K562 (cell line): ENCODE measurements around the gene XKR3. TPM values are rescaled to one million over a fixed set of nuclear protein-coding genes. Genes with fewer than 3 reads are reported as not detected.

Experiments used
- ARNT ChIP-seq, 2 experiments: fragments of 450-650 bp; IDR thresholded peaks; 2 replicates each; pipeline ENCODE4 v1.6.1; 2016; ENCODE audit warnings: mild to moderate bottlenecking in 1 of 2
- BHLHE40 ChIP-seq: IDR thresholded peaks from 2 replicates; pipeline ENCODE4 v1.6.1; 2011; ENCODE audit warnings: low read length, improper control_type of control experiment
- GATAD2A ChIP-seq: fragments of 450-650 bp; IDR thresholded peaks from 2 replicates; pipeline ENCODE4 v1.6.1; 2017
- GTF2A2 ChIP-seq: IDR thresholded peaks from 2 replicates; pipeline ENCODE4 v1.6.1; 2016; ENCODE audit warnings: mild to moderate bottlenecking, missing genetic modification characterization, missing compliant biosample characterization
- GTF3C2 ChIP-seq: IDR thresholded peaks from 3 replicates; pipeline ENCODE4 v1.6.1; 2011; ENCODE audit warnings: borderline replicate concordance, mild to moderate bottlenecking, moderate library complexity; ENCODE audit not compliant: insufficient read length; ENCODE audit errors: extremely low read depth
- HDAC6 ChIP-seq: IDR thresholded peaks from 2 replicates; pipeline ENCODE4 v1.6.1; 2012; ENCODE audit warnings: low read depth, mild to moderate bottlenecking, control low read depth, inconsistent platforms, low read length, moderate library complexity
- HIVEP1 ChIP-seq: fragments of 250-450 bp; sonication (Bioruptor Pico); IDR thresholded peaks from 2 replicates; pipeline ENCODE4 v1.4.0; 2020; ENCODE audit warnings: mild to moderate bottlenecking
- ILF3 ChIP-seq: fragments of 450-650 bp; IDR thresholded peaks from 2 replicates; pipeline ENCODE4 v1.6.1; 2018; ENCODE audit warnings: antibody characterized with exemption, mild to moderate bottlenecking, moderate library complexity, borderline replicate concordance
- RREB1 ChIP-seq: fragments of 250-450 bp; sonication (Bioruptor Pico); IDR thresholded peaks from 2 replicates; pipeline ENCODE4 v1.4.0; 2020
- WHSC1 ChIP-seq: IDR thresholded peaks from one replicate; pipeline ENCODE4 v1.6.1; 2012; ENCODE audit warnings: low read length, control low read depth, inconsistent platforms
- ZBTB8A ChIP-seq: fragments of 450-650 bp; IDR thresholded peaks from 2 replicates; pipeline ENCODE4 v1.6.1; 2018; ENCODE audit warnings: mild to moderate bottlenecking, moderate library complexity; ENCODE audit not compliant: partially characterized antibody
- ZHX1 ChIP-seq: fragments of 150-350 bp; conservative IDR thresholded peaks from 2 replicates; pipeline ENCODE4 v1.6.1; 2014; ENCODE audit warnings: low read length
- ZNF274 ChIP-seq: IDR thresholded peaks from 2 replicates; pipeline ENCODE4 v1.6.1; 2011; ENCODE audit warnings: low read depth, mild to moderate bottlenecking, low read length, moderate library complexity, borderline replicate concordance
- ZNF311 ChIP-seq: fragments of 250-450 bp; sonication (Bioruptor Pico); IDR thresholded peaks from 2 replicates; pipeline ENCODE4 v1.4.0; 2020; ENCODE audit warnings: mild to moderate bottlenecking, moderate library complexity
- polyA plus RNA-seq, 8 experiments: library from polyadenylated mRNA; depleted of rRNA in 4 of 8; stranded (reverse) in 5 of 8; unstranded in 3 of 8; fragments of >200 nt; fragmentation: Nextera tagmentation in 2 of 8; fragmentation: Illumina TruSeq in 1 of 8; extraction: Ambion mirVana in 2 of 8; extraction: Trizol in 1 of 8; gene quantifications; 2 replicates each; pipeline versions ENCODE4 v1.2.1 to v1.2.3, GENCODE V29; 2011 to 2014; ENCODE audit warnings: inconsistent platforms in 1 of 8, missing spikeins in 1 of 8
- total RNA-seq, 7 experiments: library from RNA; depleted of rRNA in 6 of 7; stranded (reverse); fragments of >200 nt in 6 of 7; fragmentation: Illumina TruSeq in 2 of 7; extraction: Trizol in 2 of 7; gene quantifications; 2 replicates each; pipeline versions ENCODE4 v1.2.1 to v1.2.3, GENCODE V29; 2011 to 2021; ENCODE audit warnings: low replicate concordance in 1 of 7
- TF ChIP-seq, protein P1 (sequence below): fragments of 250-450 bp; sonication (Bioruptor Pico); IDR thresholded peaks from 2 replicates; pipeline ENCODE4 v1.5.0; 2020; ENCODE audit warnings: mild to moderate bottlenecking

XKR3 gene
- total and polyA plus RNA-seq, 9 of the 15 experiments (the other 6 are each of a cell fraction or from before 2014, with no cell fraction given), result 3.5 to 11.5 (median 7.1) TPM

DNA sequence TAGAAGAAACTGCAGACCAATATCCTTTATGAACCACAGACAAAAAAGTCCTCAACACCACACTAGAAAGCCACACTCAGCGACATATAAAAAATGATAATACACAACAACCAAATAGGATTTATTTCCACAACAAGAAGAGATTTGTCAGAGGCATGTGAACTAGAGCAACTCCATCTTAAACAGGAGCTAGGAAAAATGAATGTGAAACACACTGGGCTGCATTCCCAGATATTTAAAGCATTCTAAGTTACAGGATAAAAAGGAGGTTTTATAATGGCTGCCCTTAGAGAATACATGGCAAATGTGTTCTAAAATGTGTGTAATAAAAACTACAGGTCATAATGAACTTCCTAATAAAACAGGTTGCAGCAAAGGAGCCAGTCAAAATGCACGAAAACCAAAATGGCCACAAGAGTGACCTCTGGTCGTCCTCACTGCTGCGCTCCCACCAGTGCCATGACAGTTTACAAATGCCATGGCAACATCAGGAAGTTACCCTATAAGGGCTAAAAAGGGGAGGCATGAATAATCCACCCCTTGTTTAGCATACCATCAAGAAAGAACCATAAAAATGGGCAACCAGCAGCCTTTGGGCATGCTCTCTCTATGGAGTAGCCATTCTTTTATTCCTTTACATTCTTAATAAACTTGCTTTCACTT lies 21.8 kb downstream of the XKR3 start (continued):
- TF ChIP-seq RREB1 (CRISPR knock-in tag), result no peak
- no peak for TF ChIP-seq HIVEP1 (CRISPR knock-in tag)
- TF ChIP-seq ZNF311 (CRISPR knock-in tag), result 0 out of 2 replicates have a peak, but pooled peaks have one; percentile 78
- TF ChIP-seq ILF3, result no peak
- no peak for TF ChIP-seq HDAC6
- 0 out of 2 replicates have a peak, but pooled peaks have one; percentile 57 for TF ChIP-seq GTF2A2 (tag)
- TF ChIP-seq GTF3C2, result no peak
- no peak for TF ChIP-seq WHSC1
- no peak for TF ChIP-seq ZNF274
- no peak for TF ChIP-seq BHLHE40
- TF ChIP-seq, protein P1, sequence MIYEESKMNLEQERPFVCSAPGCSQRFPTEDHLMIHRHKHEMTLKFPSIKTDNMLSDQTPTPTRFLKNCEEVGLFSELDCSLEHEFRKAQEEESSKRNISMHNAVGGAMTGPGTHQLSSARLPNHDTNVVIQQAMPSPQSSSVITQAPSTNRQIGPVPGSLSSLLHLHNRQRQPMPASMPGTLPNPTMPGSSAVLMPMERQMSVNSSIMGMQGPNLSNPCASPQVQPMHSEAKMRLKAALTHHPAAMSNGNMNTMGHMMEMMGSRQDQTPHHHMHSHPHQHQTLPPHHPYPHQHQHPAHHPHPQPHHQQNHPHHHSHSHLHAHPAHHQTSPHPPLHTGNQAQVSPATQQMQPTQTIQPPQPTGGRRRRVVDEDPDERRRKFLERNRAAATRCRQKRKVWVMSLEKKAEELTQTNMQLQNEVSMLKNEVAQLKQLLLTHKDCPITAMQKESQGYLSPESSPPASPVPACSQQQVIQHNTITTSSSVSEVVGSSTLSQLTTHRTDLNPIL, result no peak
- no peak for TF ChIP-seq ZHX1
- no peak for TF ChIP-seq GATAD2A
- no peak for TF ChIP-seq ZBTB8A
- no peak for TF ChIP-seq ARNT (IDR thresholded peaks at IDR 0.05)
